IPS DF 6.9 (cell line): ENCODE data around the gene MYL6.
A peak's percentile ranks its signal among the peaks of the same experiment; 100 is the strongest.

Source experiments
- DNase-seq: peaks from one replicate; pipeline ENCODE4 v3.0.0-alpha.2; 2013; ENCODE audit warnings: low read depth, low spot score
- H3K27ac ChIP-seq: one replicate; pipeline ENCODE4 v1.5.1; 2013; ENCODE audit warnings: low read length, control low read depth
- H3K27me3 ChIP-seq: 2 replicates; pipeline ENCODE4 v1.6.1; 2013; ENCODE audit warnings: mild to moderate bottlenecking, low read length; ENCODE audit not compliant: control insufficient read depth, insufficient read depth
- H3K36me3 ChIP-seq: 2 replicates; pipeline ENCODE4 v1.6.1; 2013; ENCODE audit warnings: low read length; ENCODE audit not compliant: control insufficient read depth, insufficient read depth
- H3K4me1 ChIP-seq: 2 replicates; pipeline ENCODE4 v1.6.1; 2013; ENCODE audit warnings: low read length; ENCODE audit not compliant: control insufficient read depth, insufficient read depth
- H3K4me3 ChIP-seq: 2 replicates; pipeline ENCODE4 v1.5.1; 2013; ENCODE audit warnings: mild to moderate bottlenecking, low read length
- H3K9me3 ChIP-seq: 2 replicates; pipeline ENCODE4 v1.6.1; 2013; ENCODE audit warnings: low read length, inconsistent platforms; ENCODE audit not compliant: control insufficient read depth, insufficient read depth
- WGBS: extraction: QIAGEN DNeasy Blood & Tissue Kit; methylation state at CpG from one replicate; pipeline ENCODE4 v1.1.7; 2013; ENCODE audit warnings: mixed read lengths, missing lambda C conversion rate; ENCODE audit not compliant: insufficient read length, insufficient coverage; 5-methylcytosine and 5-hydroxymethylcytosine counted together

MYL6 gene

GRCh38 chr12:56158926-56159461, 835 bp downstream of the MYL6 start:
- H3K9me3 ChIP-seq: no peaks in the 10 kb centered on the region
- H3K4me3 ChIP-seq: peak overlapping the region; percentile 57; the same call in 1 of the 2 replicates
- H3K27me3 ChIP-seq: no peaks in the 10 kb centered on the region
- peak; percentile 45 for DNase-seq
- H3K27ac ChIP-seq: no peak overlapping the region
- no CpG with 5 or more reads among the region's 6 CpGs for WGBS
- H3K36me3 ChIP-seq: peaks cover 40% of the 10 kb centered on the region
- peaks cover 7% of the 10 kb centered on the region for H3K4me1 ChIP-seq

- Histone ChIP-seq H3K4me1 (peaks cover 7% of the 10 kb centered on the region), H3K9me3 (no peaks in the 10 kb centered on the region), H3K27me3 (no peaks in the 10 kb centered on the region), H3K4me3 (peak overlapping the region; percentile 57; the same call in 1 of the 2 replicates), H3K36me3 (peaks cover 46% of the 10 kb centered on the region), H3K27ac (no peak overlapping the region)
- no CpG with 5 or more reads among the region's 8 CpGs for WGBS
- no peak for DNase-seq
Measured at GRCh38 chr12:56159482-56160192, 1.5 kb downstream of the MYL6 start.

- no peak overlapping the region for H3K4me3 ChIP-seq
- no peak for DNase-seq
Measured at GRCh38 chr12:56160193-56160763, 2.1 kb downstream of the MYL6 start.

GRCh38 chr12:56160894-56161689, 2.9 kb downstream of the MYL6 start:
- H3K4me1 ChIP-seq: peaks cover 7% of the 10 kb centered on the region
- no peak overlapping the region for H3K4me3 ChIP-seq
- no peaks in the 10 kb centered on the region for H3K9me3 ChIP-seq
- DNase-seq: no peak
- peaks cover 46% of the 10 kb centered on the region for H3K36me3 ChIP-seq
- no CpG with 5 or more reads among the region's 11 CpGs for WGBS
- no peaks in the 10 kb centered on the region for H3K27me3 ChIP-seq
- H3K27ac ChIP-seq: no peak overlapping the region

More at GRCh38 chr12:56160193-56160763, 2.1 kb downstream of the MYL6 start:
- WGBS: no CpG with 5 or more reads among the region's 7 CpGs
- Histone ChIP-seq H3K27me3 (no peaks in the 10 kb centered on the region), H3K9me3 (no peaks in the 10 kb centered on the region), H3K4me1 (peaks cover 7% of the 10 kb centered on the region), H3K27ac (no peak overlapping the region), H3K36me3 (peaks cover 45% of the 10 kb centered on the region)

GRCh38 chr12:56161690-56162351, 3.7 kb downstream of the MYL6 start:
- no peak for DNase-seq
- Histone ChIP-seq H3K4me1 (peaks cover 7% of the 10 kb centered on the region), H3K27ac (no peak overlapping the region), H3K9me3 (no peaks in the 10 kb centered on the region), H3K4me3 (no peak overlapping the region), H3K27me3 (no peaks in the 10 kb centered on the region), H3K36me3 (peaks cover 46% of the 10 kb centered on the region)
- no CpG with 5 or more reads among the region's 10 CpGs for WGBS

GRCh38 chr12:56162468-56163290, 4.5 kb downstream of the MYL6 start:
- no CpG with 5 or more reads among the region's 11 CpGs for WGBS
- Histone ChIP-seq H3K27me3 (no peaks in the 10 kb centered on the region), H3K4me3 (no peak overlapping the region), H3K27ac (no peak overlapping the region), H3K9me3 (no peaks in the 10 kb centered on the region), H3K4me1 (peaks cover 7% of the 10 kb centered on the region), H3K36me3 (peaks cover 51% of the 10 kb centered on the region)
- no peak for DNase-seq

- no peaks in the 10 kb centered on the region for H3K27me3 ChIP-seq
- peaks cover 7% of the 10 kb centered on the region for H3K4me1 ChIP-seq
- no peak overlapping the region for H3K4me3 ChIP-seq
- no peak overlapping the region for H3K27ac ChIP-seq
- no peaks in the 10 kb centered on the region for H3K9me3 ChIP-seq
- WGBS: no CpG with 5 or more reads among the region's 11 CpGs
- no peak for DNase-seq
- H3K36me3 ChIP-seq: peaks cover 55% of the 10 kb centered on the region
Measured at GRCh38 chr12:56163533-56164344, 5.6 kb downstream of the MYL6 start.

GRCh38 chr12:56164345-56164729, 6.2 kb downstream of the MYL6 start:
- DNase-seq: no peak
- Histone ChIP-seq H3K4me1 (peaks cover 7% of the 10 kb centered on the region), H3K9me3 (no peaks in the 10 kb centered on the region), H3K27me3 (no peaks in the 10 kb centered on the region), H3K4me3 (no peak overlapping the region), H3K27ac (no peak overlapping the region), H3K36me3 (peaks cover 57% of the 10 kb centered on the region)
- WGBS: no CpG with 5 or more reads among the region's 17 CpGs

- Histone ChIP-seq H3K9me3 (no peaks in the 10 kb centered on the region), H3K36me3 (peaks cover 57% of the 10 kb centered on the region), H3K4me3 (no peak overlapping the region), H3K27ac (no peak overlapping the region), H3K4me1 (peaks cover 4% of the 10 kb centered on the region), H3K27me3 (no peaks in the 10 kb centered on the region)
- DNase-seq: no peak
- WGBS: no CpG with 5 or more reads among the region's 4 CpGs
Measured at GRCh38 chr12:56165369-56165768, 7.2 kb downstream of the MYL6 start.
